ENCODE measurements around the gene GPR37L1.

GPR37L1 gene

GRCh38 chr1:202157945-202158344, 35.2 kb downstream of the GPR37L1 start:
- TF ChIP-seq EZH2 (optimal IDR thresholded peaks at IDR 0.05; ENCODE audit: low read depth, low read length) (no peak), CTCF (IDR thresholded peaks at IDR 0.05; ENCODE audit: low read length) (no peak), EZH2phosphoT487 (IDR thresholded peaks at IDR 0.05; ENCODE audit: low read length) (no peak)
- Histone ChIP-seq H3K4me1 (ENCODE audit: low read length) (peaks cover 16% of the 10 kb centered on the region), H3K27ac (ENCODE audit: low read length) (no peak overlapping the region), H3K27me3 (replicated peaks; ENCODE audit: insufficient read depth, low read length) (no peaks in the 10 kb centered on the region), H3K9ac (ENCODE audit: low read length) (no peak overlapping the region), H3K4me2 (ENCODE audit: low read depth, low read length) (no peak overlapping the region), H3K9me3 (replicated peaks; ENCODE audit: insufficient read depth, low read length) (no peaks in the 10 kb centered on the region), H3K4me3 (ENCODE audit: low read length) (no peak overlapping the region), H3K36me3 (replicated peaks; ENCODE audit: insufficient read depth, low read length) (peaks cover under 1% of the 10 kb centered on the region; the same call in 1 of the 2 replicates), H4K20me1 (ENCODE audit: insufficient read depth, low read length) (no peaks in the 10 kb centered on the region), H3K79me2 (ENCODE audit: low read length) (peaks cover 56% of the 10 kb centered on the region), H2AFZ (ENCODE audit: low read length) (no peak overlapping the region), H3F3A (ENCODE audit: insufficient read depth, low read length) (0 out of 2 replicates have a peak, but pooled peaks cover 3% of the 10 kb centered on the region), H3K9me2 (replicated peaks; ENCODE audit: insufficient read depth, low read length) (no peaks in the 10 kb centered on the region)
- DNase-seq: no peak

GRCh38 chr1:202158810-202159533, 36.3 kb downstream of the GPR37L1 start:
- Histone ChIP-seq H3K4me2 (ENCODE audit: low read depth, low read length) (peak overlapping the region; percentile 99), H3K79me2 (ENCODE audit: low read length) (peaks cover 56% of the 10 kb centered on the region), H3K9ac (ENCODE audit: low read length) (peak overlapping the region; percentile 93), H2AFZ (ENCODE audit: low read length) (peak overlapping the region; percentile 54; the same call in 1 of the 2 replicates), H3K9me3 (replicated peaks; ENCODE audit: insufficient read depth, low read length) (no peaks in the 10 kb centered on the region), H3K4me3 (ENCODE audit: low read length) (peak overlapping the region; percentile 77), H3F3A (ENCODE audit: insufficient read depth, low read length) (0 out of 2 replicates have a peak, but pooled peaks cover 3% of the 10 kb centered on the region), H3K27me3 (replicated peaks; ENCODE audit: insufficient read depth, low read length) (no peaks in the 10 kb centered on the region), H4K20me1 (ENCODE audit: insufficient read depth, low read length) (no peaks in the 10 kb centered on the region), H3K27ac (ENCODE audit: low read length) (peak overlapping the region; percentile 77), H3K36me3 (replicated peaks; ENCODE audit: insufficient read depth, low read length) (no peaks in the 10 kb centered on the region; the same call in 1 of the 2 replicates), H3K9me2 (replicated peaks; ENCODE audit: insufficient read depth, low read length) (no peaks in the 10 kb centered on the region), H3K4me1 (ENCODE audit: low read length) (peaks cover 16% of the 10 kb centered on the region)
- TF ChIP-seq EZH2phosphoT487 (IDR thresholded peaks at IDR 0.05; ENCODE audit: low read length) (no peak), CTCF (IDR thresholded peaks at IDR 0.05; ENCODE audit: low read length) (peak; percentile 72)
- DNase-seq: peak; percentile 75

- Histone ChIP-seq H3K4me1 (ENCODE audit: low read length) (peaks cover 16% of the 10 kb centered on the region), H3K9me2 (replicated peaks; ENCODE audit: insufficient read depth, low read length) (no peaks in the 10 kb centered on the region), H3K9ac (ENCODE audit: low read length) (peak overlapping the region; percentile 93), H3K27me3 (replicated peaks; ENCODE audit: insufficient read depth, low read length) (no peaks in the 10 kb centered on the region), H3K4me2 (ENCODE audit: low read depth, low read length) (peak overlapping the region; percentile 99), H4K20me1 (ENCODE audit: insufficient read depth, low read length) (no peaks in the 10 kb centered on the region), H3K36me3 (replicated peaks; ENCODE audit: insufficient read depth, low read length) (no peaks in the 10 kb centered on the region; the same call in 1 of the 2 replicates), H3F3A (ENCODE audit: insufficient read depth, low read length) (0 out of 2 replicates have a peak, but pooled peaks cover 3% of the 10 kb centered on the region), H3K4me3 (ENCODE audit: low read length) (peak overlapping the region; percentile 77), H3K9me3 (replicated peaks; ENCODE audit: insufficient read depth, low read length) (no peaks in the 10 kb centered on the region), H2AFZ (ENCODE audit: low read length) (peak overlapping the region; percentile 54), H3K79me2 (ENCODE audit: low read length) (peaks cover 56% of the 10 kb centered on the region), H3K27ac (ENCODE audit: low read length) (peak overlapping the region; percentile 77)
- no peak for TF ChIP-seq CTCF (IDR thresholded peaks at IDR 0.05; ENCODE audit: low read length)
- no peak for TF ChIP-seq EZH2 (optimal IDR thresholded peaks at IDR 0.05; ENCODE audit: low read depth, low read length)
- TF ChIP-seq EZH2phosphoT487 (IDR thresholded peaks at IDR 0.05; ENCODE audit: low read length): no peak
- peak; percentile 75 for DNase-seq
Measured at GRCh38 chr1:202159534-202160371, 37.0 kb downstream of the GPR37L1 start.
